Uterus (tissue), 2 donors: Measurements from ENCODE around the gene MAJIN.

Source experiments
- POLR2A ChIP-seq, 2 donors: fragments of 450-650 bp; IDR thresholded peaks; one replicate each; pipeline ENCODE4 v1.6.1; 2016; ENCODE audit warnings: antibody characterized with exemption in 2 of 2, mild to moderate bottlenecking in 1 of 2, moderate library complexity in 1 of 2
- TF ChIP-seq, protein P1 (sequence below), 4 experiments: fragments of 200-600 bp in 2 of 4; fragments of 450-650 bp in 2 of 4; sonication (generic) in 2 of 4; IDR thresholded peaks; one replicate each; pipeline ENCODE4 v1.5.1; 2016 to 2019; ENCODE audit warnings: antibody characterized with exemption in 4 of 4, mild to moderate bottlenecking in 2 of 4, moderate library complexity in 1 of 4

GRCh38 chr11:64910451-64911093, 61.3 kb downstream of the MAJIN start:
- TF ChIP-seq POLR2A (IDR thresholded peaks at IDR 0.05): no peak
- TF ChIP-seq, protein P1, sequence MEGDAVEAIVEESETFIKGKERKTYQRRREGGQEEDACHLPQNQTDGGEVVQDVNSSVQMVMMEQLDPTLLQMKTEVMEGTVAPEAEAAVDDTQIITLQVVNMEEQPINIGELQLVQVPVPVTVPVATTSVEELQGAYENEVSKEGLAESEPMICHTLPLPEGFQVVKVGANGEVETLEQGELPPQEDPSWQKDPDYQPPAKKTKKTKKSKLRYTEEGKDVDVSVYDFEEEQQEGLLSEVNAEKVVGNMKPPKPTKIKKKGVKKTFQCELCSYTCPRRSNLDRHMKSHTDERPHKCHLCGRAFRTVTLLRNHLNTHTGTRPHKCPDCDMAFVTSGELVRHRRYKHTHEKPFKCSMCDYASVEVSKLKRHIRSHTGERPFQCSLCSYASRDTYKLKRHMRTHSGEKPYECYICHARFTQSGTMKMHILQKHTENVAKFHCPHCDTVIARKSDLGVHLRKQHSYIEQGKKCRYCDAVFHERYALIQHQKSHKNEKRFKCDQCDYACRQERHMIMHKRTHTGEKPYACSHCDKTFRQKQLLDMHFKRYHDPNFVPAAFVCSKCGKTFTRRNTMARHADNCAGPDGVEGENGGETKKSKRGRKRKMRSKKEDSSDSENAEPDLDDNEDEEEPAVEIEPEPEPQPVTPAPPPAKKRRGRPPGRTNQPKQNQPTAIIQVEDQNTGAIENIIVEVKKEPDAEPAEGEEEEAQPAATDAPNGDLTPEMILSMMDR (IDR thresholded peaks at IDR 0.05): no peak
